ENCODE measurements around the gene C22orf23. TPM values are rescaled to one million over a fixed set of nuclear protein-coding genes. Genes with fewer than 3 reads are reported as not detected.

Gene C22orf23
- total RNA-seq, 1 donor, result under 0.01 TPM

- no peak for DNase-seq (ENCODE audit: low read depth in 2 of 3, low spot score in 2 of 3)
Measured at GRCh38 chr22:37927637-37927936, 25.8 kb downstream of the C22orf23 start.

- DNase-seq (ENCODE audit: low read depth in 2 of 3, low spot score in 2 of 3), result no peak
Measured at GRCh38 chr22:37926771-37927636, 26.4 kb downstream of the C22orf23 start.

GRCh38 chr22:37926358-37926757 is 27.0 kb downstream of the C22orf23 start:
- DNase-seq (ENCODE audit: low read depth in 2 of 3, low spot score in 2 of 3), result no peak

- no peak for DNase-seq (ENCODE audit: low read depth in 2 of 3, low spot score in 2 of 3)
Measured at GRCh38 chr22:37925767-37926166, 27.6 kb downstream of the C22orf23 start.

- DNase-seq (ENCODE audit: low read depth in 2 of 3, low spot score in 2 of 3), result no peak
Measured at GRCh38 chr22:37925330-37925729, 28.1 kb downstream of the C22orf23 start.

GRCh38 chr22:37924386-37925065 is 28.9 kb downstream of the C22orf23 start:
- no peak for DNase-seq (ENCODE audit: low read depth in 2 of 3, low spot score in 2 of 3)

- DNase-seq (ENCODE audit: low read depth in 2 of 3, low spot score in 2 of 3), result no peak
Measured at GRCh38 chr22:37923927-37924326, 29.5 kb downstream of the C22orf23 start.

GRCh38 chr22:37922191-37922590 is 31.2 kb downstream of the C22orf23 start:
- peak in 2 of 3 donors; percentile 20 to 53 for DNase-seq (ENCODE audit: low read depth in 2 of 3, low spot score in 2 of 3)

GRCh38 chr22:37920126-37920525 is 33.3 kb downstream of the C22orf23 start:
- peak in 2 of 3 donors; percentile 36 to 70 for DNase-seq (ENCODE audit: low read depth in 2 of 3, low spot score in 2 of 3)

GRCh38 chr22:37918580-37919270 is 34.7 kb downstream of the C22orf23 start:
- no peak for DNase-seq (ENCODE audit: low read depth in 2 of 3, low spot score in 2 of 3)

- no peak for DNase-seq (ENCODE audit: low read depth in 2 of 3, low spot score in 2 of 3)
Measured at GRCh38 chr22:37917874-37918548, 35.4 kb downstream of the C22orf23 start.

- DNase-seq (ENCODE audit: low read depth in 2 of 3, low spot score in 2 of 3), result no peak
Measured at GRCh38 chr22:37916311-37916710, 37.1 kb downstream of the C22orf23 start.

- no peak for DNase-seq (ENCODE audit: low read depth in 2 of 3, low spot score in 2 of 3)
Measured at GRCh38 chr22:37913233-37913721, 40.1 kb downstream of the C22orf23 start.

- no peak for DNase-seq (ENCODE audit: low read depth in 2 of 3, low spot score in 2 of 3)
Measured at GRCh38 chr22:37912171-37912570, 41.2 kb downstream of the C22orf23 start.

GRCh38 chr22:37911697-37912096 is 41.7 kb downstream of the C22orf23 start:
- DNase-seq (ENCODE audit: low read depth in 2 of 3, low spot score in 2 of 3), result no peak

GRCh38 chr22:37910890-37911672 is 42.3 kb downstream of the C22orf23 start:
- DNase-seq (ENCODE audit: low read depth in 2 of 3, low spot score in 2 of 3), result no peak

- DNase-seq (ENCODE audit: low read depth in 2 of 3, low spot score in 2 of 3), result no peak
Measured at GRCh38 chr22:37909766-37910165, 43.6 kb downstream of the C22orf23 start.

- no peak for DNase-seq (ENCODE audit: low read depth in 2 of 3, low spot score in 2 of 3)
Measured at GRCh38 chr22:37907036-37907954, 46.1 kb downstream of the C22orf23 start.
